Muscle of back (tissue), 11 donors: ENCODE results near the gene GPR4. TPM values are rescaled to one million over a fixed set of nuclear protein-coding genes. Genes with fewer than 3 reads are reported as not detected.
"Not testable (repeated sequence)": the region's sequence is repeated elsewhere in the genome, so short reads cannot be mapped to it uniquely, and the experiment has no call there.

ENCODE experiments used
- DNase-seq, 3 donors: peaks; one replicate each; pipeline versions ENCODE4 v3.0.0 to v3.0.0-alpha.2; 2013
- polyA plus RNA-seq, 10 donors: library from polyadenylated mRNA; unstranded; fragments of 120-200 nt; gene quantifications; one replicate each; pipeline ENCODE4 v1.2.1, GENCODE V29; 2013; ENCODE audit not compliant: insufficient read length in 10 of 10

GPR4 gene
- polyA plus RNA-seq, 10 donors: 1.4 to 3.6 (median 2.6) TPM

DNA sequence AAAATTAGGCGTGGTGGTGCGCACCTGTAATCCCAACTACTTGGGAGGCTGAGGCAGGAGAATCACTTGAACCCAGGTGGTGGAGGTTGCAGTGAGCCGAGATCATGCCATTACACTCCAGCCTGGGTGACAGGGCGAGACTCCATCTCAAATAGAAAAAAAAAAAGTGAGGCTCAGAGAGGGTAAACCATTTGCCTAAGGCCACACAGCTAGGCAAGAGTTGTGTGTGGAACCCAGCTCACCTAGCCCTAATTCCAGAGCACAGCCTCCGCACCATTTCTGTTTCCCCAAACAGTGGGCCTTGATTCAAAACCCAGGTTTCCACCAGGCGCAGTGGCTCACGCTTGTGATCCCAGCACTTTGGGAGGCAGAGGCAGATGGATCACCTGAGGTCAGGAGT lies 26.2 kb upstream of the GPR4 start:
- DNase-seq: not testable (repeated sequence)

DNA sequence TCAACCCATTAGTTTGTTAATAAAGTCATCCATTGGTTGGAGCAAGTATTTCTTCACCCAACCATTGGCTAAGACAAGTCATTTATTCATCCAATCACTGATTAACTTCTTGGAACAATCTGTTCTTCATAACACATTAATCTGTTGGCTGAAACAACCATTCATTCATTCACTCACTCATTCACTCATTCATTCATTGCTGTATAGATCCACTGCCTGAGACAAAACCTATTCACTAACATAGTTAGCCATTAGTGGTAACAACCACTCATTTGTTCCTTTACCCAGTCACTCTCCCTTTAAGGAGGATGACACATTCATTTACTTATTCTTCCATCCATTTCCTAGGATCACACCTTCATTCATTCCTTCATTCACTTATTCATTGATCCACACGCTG lies 22.0 kb upstream of the GPR4 start:
- DNase-seq: no peak

DNA sequence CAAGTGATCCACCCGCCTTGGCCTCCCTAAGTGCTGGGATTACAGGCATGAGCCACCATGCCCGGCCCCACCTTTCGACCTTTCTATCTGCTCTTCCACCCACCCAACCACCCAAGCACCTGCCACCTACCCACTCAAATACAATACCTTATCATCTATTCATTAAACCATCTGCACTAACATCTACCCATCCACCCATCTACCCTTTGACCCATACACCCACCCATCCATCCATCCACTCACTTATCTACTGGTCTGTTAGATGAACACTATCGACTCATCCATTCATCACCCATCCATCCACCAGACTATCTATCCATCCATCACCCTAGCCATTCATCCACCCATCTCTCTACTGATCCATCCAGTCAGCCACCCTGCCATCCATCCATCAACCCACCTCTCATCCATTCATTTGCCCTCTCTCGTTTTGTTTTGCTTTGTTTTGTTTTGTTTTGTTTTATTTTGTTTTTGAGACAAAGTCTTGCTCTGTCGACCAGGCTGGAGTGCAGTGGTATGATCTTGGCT lies 20.0 kb upstream of the GPR4 start:
- DNase-seq: no peak

DNA sequence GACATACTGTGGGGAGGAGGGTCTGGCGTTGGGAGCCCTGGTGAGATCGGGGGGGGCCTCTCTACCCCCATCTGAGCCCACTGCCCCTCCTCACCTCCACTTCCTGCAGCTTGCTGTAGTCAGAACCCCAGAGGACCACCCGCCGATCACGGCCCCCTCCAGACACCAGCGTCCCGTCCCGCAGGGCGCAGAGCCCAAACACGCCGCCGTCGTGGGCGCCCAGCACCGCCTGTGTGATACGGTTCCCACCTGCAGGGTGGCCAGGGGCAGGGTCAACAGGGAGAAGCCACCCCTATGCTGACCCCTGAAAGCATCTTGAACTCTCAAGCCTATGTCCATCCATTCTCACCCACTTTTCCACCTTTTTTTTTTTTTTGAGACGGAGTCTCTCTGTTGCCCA lies 19.4 kb upstream of the GPR4 start:
- DNase-seq: no peak

DNA sequence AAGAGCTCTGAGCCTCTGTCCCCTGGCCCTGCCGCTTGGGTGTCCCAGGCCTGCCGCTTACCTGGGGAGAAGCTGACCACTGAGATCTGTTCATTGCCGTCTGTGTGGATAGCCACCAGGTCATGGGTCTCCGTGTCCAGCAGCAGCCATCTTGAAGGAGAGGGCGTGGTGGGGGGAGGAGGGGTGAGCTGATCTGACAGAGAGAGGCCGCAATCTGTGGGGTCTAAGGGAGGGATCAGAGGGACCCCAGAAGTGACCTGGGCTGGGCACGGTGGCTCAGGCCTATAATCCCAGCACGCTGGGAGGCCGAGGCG lies 14.6 kb upstream of the GPR4 start:
- DNase-seq: no peak

DNA sequence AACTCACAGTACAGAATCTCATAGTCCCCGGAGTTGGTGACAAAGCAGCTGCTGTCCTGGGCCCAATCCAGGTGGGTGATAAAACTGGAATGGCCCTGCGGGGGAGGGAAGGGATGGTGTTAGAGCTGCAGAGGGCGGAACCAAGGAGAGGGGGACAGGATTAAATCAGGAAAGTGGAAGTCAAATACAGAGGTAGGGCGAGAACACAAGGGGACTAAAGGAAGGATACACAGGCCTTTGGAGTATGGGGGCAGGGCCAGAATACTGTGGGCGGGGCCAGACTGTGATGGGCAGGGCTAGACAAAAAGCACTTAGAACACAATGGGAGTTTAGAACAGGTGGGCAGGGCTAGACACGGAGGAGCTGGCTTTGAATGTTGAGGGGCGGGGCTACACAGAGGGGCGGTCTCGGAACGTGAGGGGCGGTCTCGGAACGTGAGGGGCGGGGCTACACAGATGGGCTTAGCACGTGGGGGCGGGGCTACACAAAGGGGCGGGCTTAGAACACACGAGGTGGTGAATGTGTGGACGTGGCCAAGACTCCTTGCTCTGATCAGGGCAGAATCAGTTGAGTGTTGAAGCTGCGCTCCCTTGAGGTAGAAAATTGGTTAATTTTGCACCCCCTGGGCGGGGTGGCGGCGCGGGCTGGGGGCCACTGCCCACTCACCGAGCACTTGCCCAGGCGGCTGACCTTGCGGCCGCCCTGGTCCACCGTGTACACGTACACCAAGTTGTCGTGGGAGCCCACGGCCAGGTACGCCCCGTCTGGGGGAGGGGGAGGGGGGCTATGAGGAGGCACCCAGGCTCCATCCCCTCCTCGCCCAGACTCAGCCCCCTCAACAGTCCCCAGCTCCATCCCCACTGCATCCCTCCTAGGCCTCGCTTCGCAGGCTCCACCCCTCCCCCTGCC lies 14.0 kb upstream of the GPR4 start:
- DNase-seq: peak; percentile 78 to 86 (median 81)

DNA sequence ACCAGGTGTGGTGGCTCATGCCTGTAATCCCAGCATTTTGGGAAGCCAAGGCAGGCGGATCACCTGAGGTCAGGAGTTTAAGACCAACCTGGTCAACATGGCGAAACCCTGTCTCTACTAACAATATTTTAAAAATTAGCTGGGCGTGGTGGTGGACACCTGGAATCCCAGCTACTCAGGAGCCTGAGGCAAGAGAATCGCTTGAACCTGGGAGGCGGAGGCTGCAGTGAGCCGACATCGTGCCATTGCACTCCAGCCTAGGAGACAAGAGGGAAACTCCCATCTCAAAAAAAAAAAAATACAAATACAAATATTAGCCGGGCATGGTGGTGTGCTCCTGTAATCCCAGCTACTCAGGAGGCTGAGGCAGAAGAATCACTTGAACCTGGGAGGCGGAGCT lies 13.0 kb upstream of the GPR4 start:
- DNase-seq: not testable (repeated sequence)

DNA sequence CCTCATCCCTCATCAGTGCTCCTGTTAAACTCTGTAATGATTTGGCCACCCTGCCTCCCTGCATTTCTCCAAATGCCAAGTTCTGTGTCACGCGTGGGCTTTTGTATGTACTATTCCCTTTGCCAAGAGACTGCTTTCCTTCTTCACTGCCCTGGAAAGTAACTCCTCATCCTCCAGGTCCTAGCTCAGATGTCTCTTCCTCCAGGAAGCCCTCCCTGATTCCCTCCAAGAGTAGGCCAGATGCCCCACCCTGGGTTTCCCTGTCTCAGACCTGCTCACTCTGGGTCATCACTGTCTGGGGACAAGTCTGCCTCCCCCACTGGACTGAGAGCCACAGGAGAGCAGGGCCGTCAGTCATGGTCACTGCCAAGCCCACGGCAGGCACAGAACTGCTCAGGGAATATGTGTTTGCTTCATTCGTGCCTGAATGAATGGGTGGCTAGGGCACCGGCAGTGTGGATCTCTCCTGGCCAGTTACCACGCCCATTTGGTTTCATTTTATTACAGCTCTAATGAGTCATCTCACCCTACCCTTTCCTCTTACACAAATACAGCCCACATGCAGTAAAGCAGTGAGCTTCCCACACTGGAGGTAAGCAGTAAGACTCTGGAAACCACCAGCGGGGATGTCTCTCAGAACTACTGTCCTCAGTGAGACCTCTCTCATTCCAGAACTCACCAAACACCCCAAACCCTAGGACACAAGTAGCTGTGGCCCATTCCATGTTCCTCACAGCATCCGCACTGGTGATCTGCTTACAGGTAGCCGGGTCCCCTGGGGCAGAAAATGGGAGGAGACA lies 12.1 kb upstream of the GPR4 start:
- DNase-seq: peak in 1 of 3 donors; percentile 42

DNA sequence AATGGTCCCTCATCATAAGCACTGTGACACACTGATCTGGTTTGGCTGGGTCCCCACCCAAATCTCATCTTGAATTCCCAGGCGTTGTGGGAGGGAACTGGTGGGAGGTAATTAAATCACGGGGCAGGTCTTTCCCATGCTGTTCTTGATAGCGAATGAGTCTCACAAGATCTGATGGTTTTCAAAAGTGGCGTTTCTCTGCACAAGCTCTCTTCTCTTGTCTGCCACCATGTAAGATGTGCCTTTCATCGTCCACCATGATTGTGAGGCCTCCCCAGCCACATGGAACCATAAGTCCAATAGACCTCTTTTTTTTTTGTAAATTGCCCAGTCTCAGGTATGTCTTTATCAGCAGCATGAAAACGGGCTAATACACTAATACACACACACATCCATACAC lies 6.9 kb upstream of the GPR4 start:
- no peak for DNase-seq

DNA sequence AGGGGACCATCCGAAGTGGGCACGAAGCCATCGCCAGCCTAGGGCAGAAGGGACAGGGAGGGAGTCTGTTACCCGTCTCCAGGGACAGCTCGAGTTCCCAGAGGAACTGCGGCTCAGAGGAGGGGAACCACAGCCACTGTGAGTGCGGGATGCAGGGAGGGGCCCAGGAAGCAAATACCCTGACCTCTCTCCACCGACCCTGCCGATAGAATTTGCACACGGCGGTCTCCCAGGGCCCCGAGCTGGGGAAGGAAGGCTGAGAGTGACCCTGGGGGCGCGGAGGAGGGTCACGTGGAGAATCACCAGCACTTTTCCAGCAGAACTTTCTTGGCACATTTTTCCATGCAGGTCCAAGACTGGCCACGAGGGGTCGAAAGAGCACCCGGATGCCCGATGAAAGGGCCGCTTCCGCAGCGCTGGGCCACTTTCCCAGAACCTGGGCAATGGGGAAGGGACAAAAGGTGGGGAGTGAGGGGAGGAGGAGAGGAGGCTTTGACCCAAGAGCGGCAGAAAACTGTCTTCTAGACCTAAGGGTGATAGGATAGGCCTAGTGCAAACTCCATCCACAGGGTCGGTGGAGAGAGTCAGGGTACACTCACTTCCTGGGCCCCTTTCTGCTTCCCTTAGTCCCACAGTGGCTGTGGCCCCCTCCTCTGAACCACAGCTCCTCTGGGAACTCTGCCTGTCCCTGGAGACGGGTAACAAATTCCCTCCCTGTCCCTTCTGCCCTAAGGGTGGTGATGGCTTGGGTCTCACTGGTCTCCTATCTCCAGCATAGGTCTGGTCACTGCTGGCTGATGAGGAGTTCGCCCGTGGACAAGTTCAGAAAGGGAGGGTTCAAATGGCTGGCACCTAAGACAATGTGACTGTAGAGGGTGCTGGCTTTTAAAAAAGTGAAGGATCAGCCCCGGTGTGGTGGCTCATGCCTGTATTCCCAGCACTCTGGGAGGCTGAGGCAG lies 5.3 kb upstream of the GPR4 start:
- peak; percentile 53 to 85 (median 68) for DNase-seq

DNA sequence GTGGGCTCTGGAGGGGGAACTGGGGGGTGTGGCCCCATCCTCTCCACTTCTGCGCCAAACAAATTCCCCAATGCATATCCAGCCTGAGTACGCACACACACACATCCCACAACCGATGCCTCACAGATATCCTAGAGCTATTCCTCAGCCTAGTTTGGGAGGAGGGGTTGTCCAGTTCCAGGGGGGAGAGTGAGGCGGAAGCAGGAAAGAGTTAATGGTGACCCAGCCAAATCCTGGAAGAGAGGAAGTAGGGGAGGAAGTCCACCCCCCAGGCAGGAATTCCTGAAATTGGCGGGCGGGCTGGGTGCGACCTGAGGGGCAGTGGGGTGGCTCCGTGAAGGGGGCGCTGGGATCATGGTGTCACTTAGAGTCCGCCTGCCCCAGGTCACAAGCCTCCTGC lies 897 bp downstream of the GPR4 start:
- no peak for DNase-seq

DNA sequence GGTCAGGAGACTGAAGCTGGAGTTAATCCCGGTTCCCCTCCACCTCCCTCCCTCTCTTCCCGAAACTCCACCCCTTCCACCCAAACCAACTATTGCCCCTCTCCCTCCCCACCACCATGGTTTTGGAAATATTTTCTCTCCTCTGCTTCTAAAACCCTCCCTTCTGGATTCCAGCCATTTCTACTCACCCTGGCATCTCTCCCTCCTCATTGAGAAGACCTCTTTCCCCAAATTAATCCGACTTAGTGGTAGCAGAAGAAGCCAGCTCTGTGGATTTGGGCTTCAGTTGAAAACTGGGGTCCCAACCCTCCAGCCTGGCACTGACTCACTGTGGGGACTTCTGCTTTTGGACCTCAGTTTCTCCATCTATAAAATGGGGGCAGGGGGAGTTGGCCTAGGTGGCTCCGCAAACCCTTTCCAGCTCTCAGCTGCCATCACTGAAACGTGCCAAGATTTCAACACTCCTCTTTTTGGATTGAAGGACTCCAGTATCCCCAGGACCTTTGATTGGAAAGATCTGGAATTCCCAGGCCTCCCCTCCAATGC lies 1.6 kb downstream of the GPR4 start:
- DNase-seq: no peak

DNA sequence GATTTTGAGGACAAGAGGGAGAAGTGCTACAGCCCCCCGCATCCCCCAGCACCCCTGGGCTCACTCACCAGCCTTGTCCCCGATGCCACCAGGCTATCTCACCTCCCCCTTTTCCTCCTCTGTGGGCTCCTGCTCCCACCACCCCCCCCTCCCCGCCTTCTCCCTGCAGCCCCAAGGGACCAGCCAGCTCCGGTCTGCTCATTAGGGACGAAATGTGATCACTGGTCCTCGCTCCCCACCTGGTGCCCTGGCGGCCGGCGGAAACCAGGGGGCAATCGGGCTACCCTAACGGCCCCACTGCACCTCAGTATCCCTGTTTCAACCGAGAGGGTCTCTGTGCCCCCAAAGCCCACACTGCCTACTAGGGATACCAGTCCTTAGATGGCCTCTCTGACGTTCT lies 2.7 kb downstream of the GPR4 start:
- no peak for DNase-seq

DNA sequence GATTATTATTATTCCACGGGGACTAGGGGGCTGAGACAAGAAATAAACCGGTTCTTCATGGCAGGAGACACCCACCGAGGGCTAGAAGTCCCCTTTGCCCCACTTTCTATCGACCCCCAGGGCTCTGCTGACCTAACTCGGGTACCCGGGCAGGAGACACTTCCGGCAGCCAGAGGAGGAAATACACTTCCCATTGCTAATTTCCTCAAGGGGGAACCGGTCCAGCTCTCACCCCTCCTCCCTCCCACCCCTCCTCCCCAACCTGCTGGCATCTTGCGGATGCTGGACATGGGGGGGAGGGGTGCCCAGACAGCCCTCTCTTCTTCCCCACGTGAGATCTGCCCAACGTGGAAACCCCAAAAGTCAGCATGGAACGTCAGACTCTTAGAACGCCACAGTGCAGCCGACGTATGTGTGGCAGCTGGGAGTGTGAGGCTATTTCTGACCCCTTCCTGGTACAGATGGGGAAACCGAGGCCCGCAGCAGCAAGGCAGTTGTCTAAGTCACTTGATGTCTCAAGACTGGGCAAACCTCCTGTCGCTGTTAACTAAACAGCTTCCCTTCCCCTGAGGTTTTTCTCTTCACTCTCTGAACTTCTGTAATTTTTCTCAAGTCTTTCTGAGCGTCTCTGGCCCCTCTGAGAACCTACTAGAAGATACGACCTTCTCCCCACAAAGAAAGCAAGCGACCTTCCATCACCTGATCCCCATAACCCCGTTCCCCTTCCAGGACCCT lies 3.6 kb downstream of the GPR4 start:
- no peak for DNase-seq

DNA sequence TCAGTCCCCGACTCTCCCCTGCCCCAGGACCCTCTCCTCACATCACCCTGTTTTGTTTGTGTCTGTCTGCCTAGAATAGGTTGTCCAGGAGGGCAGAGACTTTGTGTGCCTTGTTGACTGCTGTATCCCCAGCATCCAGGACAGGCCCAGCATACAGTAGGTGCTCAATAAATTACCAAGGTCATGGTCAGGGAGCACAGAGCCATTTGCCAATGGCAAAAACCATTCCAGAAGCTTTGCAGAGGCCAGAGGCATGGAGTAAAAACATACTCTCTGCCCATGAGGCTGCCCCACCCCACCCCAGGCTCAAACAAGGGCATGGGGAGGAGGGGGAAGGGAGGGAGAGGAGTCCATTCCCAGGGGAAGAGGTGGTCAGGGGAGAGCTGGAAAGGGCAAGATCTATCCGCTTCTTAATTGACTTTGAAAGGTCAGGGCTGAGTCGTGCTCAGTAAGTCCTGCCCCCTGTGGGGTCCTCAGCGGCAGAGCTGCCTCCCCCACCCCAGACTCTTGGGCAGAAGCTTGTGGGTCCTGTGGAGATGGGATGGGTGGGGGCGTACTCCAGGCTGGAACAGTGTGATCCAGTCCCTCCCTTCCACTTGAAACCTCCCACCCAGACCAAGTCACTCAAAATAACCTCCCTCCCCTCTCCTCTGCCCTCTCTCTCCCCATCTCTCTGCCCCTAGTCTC lies 4.4 kb downstream of the GPR4 start:
- DNase-seq: no peak

DNA sequence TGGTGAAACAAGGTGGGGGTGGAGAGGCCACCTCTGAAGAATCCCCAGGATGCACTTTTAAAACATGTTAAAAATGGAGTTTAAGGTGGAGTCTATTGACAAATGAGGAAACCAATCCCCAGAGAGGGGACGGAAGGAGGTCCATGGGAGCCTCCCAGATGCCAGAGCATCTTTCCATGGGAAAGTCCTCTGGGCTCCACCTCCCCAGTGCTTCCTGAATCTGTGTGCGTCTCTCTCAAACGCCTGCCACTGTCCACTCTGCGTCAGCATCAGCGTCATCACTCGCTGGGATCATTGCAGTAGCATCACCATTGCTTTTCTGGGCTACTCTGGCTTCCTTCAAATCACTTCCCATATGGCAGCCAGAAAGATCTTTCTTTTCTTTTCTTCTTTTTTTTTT lies 6.2 kb downstream of the GPR4 start:
- no peak for DNase-seq

DNA sequence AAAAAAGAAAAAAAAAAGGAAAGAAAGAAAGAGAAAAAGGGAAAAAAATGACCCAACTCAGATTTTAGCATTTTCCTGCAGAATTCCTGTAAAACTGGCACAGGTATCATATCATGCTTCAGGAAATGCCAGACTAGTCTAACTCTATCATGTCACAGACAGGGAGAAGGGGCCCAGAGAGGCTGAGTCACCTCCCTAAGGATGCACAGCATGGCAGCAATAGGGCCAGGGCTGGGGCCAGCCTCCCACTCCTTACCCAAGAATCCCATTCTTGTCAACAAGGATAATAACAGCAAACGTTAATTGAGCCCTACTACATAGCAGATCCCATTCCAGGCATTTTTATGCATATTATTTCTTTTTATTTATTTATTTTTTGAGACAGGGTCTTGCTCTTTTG lies 8.5 kb downstream of the GPR4 start:
- no peak for DNase-seq

DNA sequence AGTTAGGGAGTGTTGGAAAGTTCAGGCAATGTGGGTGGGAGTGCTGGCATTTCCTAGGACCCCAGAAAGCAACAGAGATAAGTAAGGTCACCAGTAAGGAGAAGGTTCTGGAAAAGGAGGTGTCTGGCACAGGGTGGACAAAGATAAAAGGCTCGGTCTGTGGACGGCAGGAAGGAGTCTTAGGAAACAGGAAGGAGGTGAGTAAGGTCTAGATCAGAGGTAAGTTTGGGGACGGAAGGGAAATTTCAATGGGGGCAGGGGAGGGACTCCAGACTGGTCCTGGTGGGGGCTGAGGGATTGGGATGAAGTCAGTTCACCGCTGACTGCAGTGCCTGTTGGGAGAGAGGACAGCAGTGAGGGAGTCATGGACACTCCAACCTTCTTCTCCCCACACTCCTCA lies 9.6 kb downstream of the GPR4 start:
- no peak for DNase-seq

DNA sequence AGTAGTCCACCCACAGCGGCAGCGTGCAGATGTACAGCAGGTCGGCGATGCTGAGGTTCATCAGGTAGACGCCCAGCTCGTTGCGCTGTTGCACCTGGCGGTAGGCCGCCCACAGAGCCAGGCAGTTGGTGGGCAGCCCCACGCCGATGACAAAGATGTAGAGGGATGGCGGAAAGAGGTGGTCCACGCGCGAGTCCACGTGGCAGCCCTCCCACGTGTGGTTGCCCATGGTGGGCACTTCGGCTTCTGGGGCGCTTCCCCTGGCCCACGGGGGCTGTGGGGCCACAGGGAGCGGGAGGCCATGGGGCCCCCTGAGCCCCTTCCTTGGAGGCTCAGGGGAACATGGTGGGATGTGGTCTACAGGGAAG lies 10.4 kb downstream of the GPR4 start:
- no peak for DNase-seq

DNA sequence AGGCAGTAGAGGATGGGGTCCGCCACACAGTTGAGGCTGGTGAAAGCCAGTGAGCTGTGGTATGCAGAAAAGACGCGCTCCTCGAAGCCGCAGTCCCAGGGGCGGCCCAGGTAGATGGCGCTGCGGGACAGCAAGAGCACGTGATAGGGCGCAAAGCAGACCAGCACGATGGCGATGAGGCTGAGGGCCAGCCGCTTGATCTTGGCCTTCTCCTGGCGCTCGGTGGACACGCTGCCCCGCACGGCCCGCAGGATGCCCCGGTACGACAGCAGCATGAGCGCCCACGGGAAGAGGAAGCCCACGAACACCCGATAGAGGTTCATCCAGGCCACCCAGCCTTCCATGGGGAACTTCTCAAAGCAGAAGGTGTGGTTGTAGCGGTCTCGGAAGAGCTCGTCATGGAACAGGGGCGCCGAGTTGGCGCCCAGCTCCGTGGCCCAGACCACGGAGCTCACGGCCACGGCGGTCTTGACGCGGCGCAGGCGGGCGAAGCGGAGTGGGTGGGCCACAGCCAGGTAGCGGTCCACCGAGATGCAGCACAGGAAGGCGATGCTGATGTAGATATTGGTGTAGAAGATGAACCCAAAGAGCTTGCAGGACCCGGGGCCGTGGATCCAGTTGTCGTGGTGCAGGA lies 10.9 kb downstream of the GPR4 start:
- DNase-seq: no peak
